BLaER1 treated with 17β-estradiol and CSF1 and Interleukin-3, amounts not matched to agents 10 nM and 100 nM (cell line): ENCODE results near the gene SARM1.

Experiments used
- H3K27ac ChIP-seq, 11 experiments: shearing (Covaris generic); formaldehyde crosslinking; 2 replicates each; pipeline ENCODE4 v1.8.1; 2022
- H3K27me3 ChIP-seq, 11 experiments: shearing (Covaris generic); formaldehyde crosslinking; 2 replicates each; pipeline ENCODE4 v1.8.1; 2022
- H3K36me3 ChIP-seq, 11 experiments: shearing (Covaris generic); formaldehyde crosslinking; 2 replicates each; pipeline ENCODE4 v1.8.1; 2022
- H3K4me1 ChIP-seq, 10 experiments: shearing (Covaris generic); formaldehyde crosslinking; 2 replicates each; pipeline ENCODE4 v1.8.1; 2022
- H3K4me2 ChIP-seq, 11 experiments: shearing (Covaris generic); formaldehyde crosslinking; 2 replicates each; pipeline ENCODE4 v1.8.1; 2022
- H3K4me3 ChIP-seq, 10 experiments: shearing (Covaris generic); formaldehyde crosslinking; 2 replicates each; pipeline ENCODE4 v1.8.1; 2022
- H3K9ac ChIP-seq, 11 experiments: shearing (Covaris generic); formaldehyde crosslinking; 2 replicates each; pipeline ENCODE4 v1.8.1; 2022
- H3K9me3 ChIP-seq, 11 experiments: shearing (Covaris generic); formaldehyde crosslinking; replicated peaks in 1 of 11; 2 replicates each; pipeline ENCODE4 v1.8.1; 2022
- H4K20me1 ChIP-seq, 11 experiments: shearing (Covaris generic); formaldehyde crosslinking; 2 replicates each; pipeline ENCODE4 v1.8.1; 2022
- Cebpa-rat ChIP-seq, 11 experiments: shearing (Covaris generic); IDR thresholded peaks; 2 replicates each; pipeline ENCODE4 v1.8.1; 2022

Gene SARM1

GRCh38 chr17:28345419-28346198, 25.9 kb upstream of the SARM1 start:
- no peak overlapping the region for H3K9ac ChIP-seq
- no peak overlapping the region for H3K4me3 ChIP-seq
- H3K4me1 ChIP-seq: peaks cover 0 to 11% (median 0%) of the 10 kb centered on the region in 10 experiments; a peak in 2 of 20 replicates
- no peak overlapping the region for H3K4me2 ChIP-seq
- TF ChIP-seq Cebpa-rat (IDR thresholded peaks at IDR 0.05): no peak
- H3K27ac ChIP-seq: no peak overlapping the region
- peaks cover 0 to 71% (median 37%) of the 10 kb centered on the region in 11 experiments; a peak in 12 of 22 replicates for H4K20me1 ChIP-seq
- H3K36me3 ChIP-seq: peaks cover 97 to 100% (median 98%) of the 10 kb centered on the region in 11 experiments
- no peaks in the 10 kb centered on the region for H3K9me3 ChIP-seq
- H3K27me3 ChIP-seq: no peaks in the 10 kb centered on the region

GRCh38 chr17:28346199-28346580, 25.3 kb upstream of the SARM1 start:
- H3K9ac ChIP-seq: no peak overlapping the region
- H3K4me2 ChIP-seq: no peak overlapping the region
- TF ChIP-seq Cebpa-rat (IDR thresholded peaks at IDR 0.05): no peak
- H3K36me3 ChIP-seq: peaks cover 97 to 100% (median 98%) of the 10 kb centered on the region in 11 experiments
- H3K27me3 ChIP-seq: no peaks in the 10 kb centered on the region
- H4K20me1 ChIP-seq: peaks cover 0 to 72% (median 37%) of the 10 kb centered on the region in 11 experiments; a peak in 12 of 22 replicates
- peaks cover 0 to 11% (median 0%) of the 10 kb centered on the region in 10 experiments; a peak in 2 of 20 replicates for H3K4me1 ChIP-seq
- no peak overlapping the region for H3K4me3 ChIP-seq
- no peaks in the 10 kb centered on the region for H3K9me3 ChIP-seq
- no peak overlapping the region for H3K27ac ChIP-seq

GRCh38 chr17:28346746-28347246, 24.7 kb upstream of the SARM1 start:
- no peak overlapping the region for H3K4me3 ChIP-seq
- H3K9ac ChIP-seq: no peak overlapping the region
- H3K4me2 ChIP-seq: no peak overlapping the region
- H4K20me1 ChIP-seq: peaks cover 0 to 66% (median 37%) of the 10 kb centered on the region in 11 experiments; a peak in 12 of 22 replicates
- no peak overlapping the region for H3K27ac ChIP-seq
- no peaks in the 10 kb centered on the region for H3K27me3 ChIP-seq
- TF ChIP-seq Cebpa-rat (IDR thresholded peaks at IDR 0.05): no peak
- H3K4me1 ChIP-seq: peaks cover 0 to 11% (median 0%) of the 10 kb centered on the region in 10 experiments; a peak in 2 of 20 replicates
- no peaks in the 10 kb centered on the region for H3K9me3 ChIP-seq
- H3K36me3 ChIP-seq: peaks cover 97 to 100% (median 98%) of the 10 kb centered on the region in 11 experiments

- peaks cover 97 to 100% (median 98%) of the 10 kb centered on the region in 11 experiments for H3K36me3 ChIP-seq
- H4K20me1 ChIP-seq: peaks cover 0 to 63% (median 37%) of the 10 kb centered on the region in 11 experiments; a peak in 12 of 22 replicates
- H3K4me2 ChIP-seq: no peak overlapping the region
- H3K27ac ChIP-seq: no peak overlapping the region
- no peak overlapping the region for H3K4me3 ChIP-seq
- H3K27me3 ChIP-seq: no peaks in the 10 kb centered on the region
- no peaks in the 10 kb centered on the region for H3K9me3 ChIP-seq
- no peak for TF ChIP-seq Cebpa-rat (IDR thresholded peaks at IDR 0.05)
- no peak overlapping the region; a peak in 1 of 22 replicates for H3K9ac ChIP-seq
- H3K4me1 ChIP-seq: peaks cover 0 to 11% (median 0%) of the 10 kb centered on the region in 10 experiments; a peak in 2 of 20 replicates
Measured at GRCh38 chr17:28347261-28347891, 24.1 kb upstream of the SARM1 start.

- H3K9ac ChIP-seq: no peak overlapping the region
- H4K20me1 ChIP-seq: peaks cover 0 to 63% (median 37%) of the 10 kb centered on the region in 11 experiments; a peak in 12 of 22 replicates
- no peak overlapping the region for H3K27ac ChIP-seq
- peaks cover 0 to 11% (median 0%) of the 10 kb centered on the region in 10 experiments; a peak in 2 of 20 replicates for H3K4me1 ChIP-seq
- no peak overlapping the region for H3K4me2 ChIP-seq
- H3K4me3 ChIP-seq: no peak overlapping the region
- H3K27me3 ChIP-seq: no peaks in the 10 kb centered on the region
- TF ChIP-seq Cebpa-rat (IDR thresholded peaks at IDR 0.05): no peak
- peaks cover 99 to 100% (median 100%) of the 10 kb centered on the region in 11 experiments for H3K36me3 ChIP-seq
- no peaks in the 10 kb centered on the region for H3K9me3 ChIP-seq
Measured at GRCh38 chr17:28348979-28349378, 22.5 kb upstream of the SARM1 start.

- Histone ChIP-seq H3K4me1 (peaks cover 0 to 5% (median 0%) of the 10 kb centered on the region in 10 experiments; a peak in 4 of 20 replicates), H3K4me2 (no peak overlapping the region), H3K4me3 (no peak overlapping the region), H3K27ac (no peak overlapping the region), H4K20me1 (peaks cover 0 to 51% (median 24%) of the 10 kb centered on the region in 11 experiments; a peak in 12 of 22 replicates), H3K9ac (no peak overlapping the region), H3K27me3 (no peaks in the 10 kb centered on the region), H3K9me3 (no peaks in the 10 kb centered on the region), H3K36me3 (peaks cover 99 to 100% (median 100%) of the 10 kb centered on the region in 11 experiments)
- TF ChIP-seq Cebpa-rat (IDR thresholded peaks at IDR 0.05): no peak
Measured at GRCh38 chr17:28350271-28350670, 21.2 kb upstream of the SARM1 start.

GRCh38 chr17:28357061-28357900, 14.2 kb upstream of the SARM1 start, which contains the start of gene POLDIP2:
TSS of gene POLDIP2 (minus strand) at chr17:28357527. CDS start at chr17:28357448, 79 bp downstream.
- no peak for TF ChIP-seq Cebpa-rat (IDR thresholded peaks at IDR 0.05)
- H3K36me3 ChIP-seq: peaks cover 67 to 74% (median 71%) of the 10 kb centered on the region in 11 experiments
- peaks cover 21 to 32% (median 24%) of the 10 kb centered on the region in 10 experiments for H3K4me1 ChIP-seq
- peak within 1 kb of the TSS; percentile 84 to 96 (median 92) for H3K27ac ChIP-seq
- H3K4me3 ChIP-seq: peak within 1 kb of the TSS; percentile 74 to 98 (median 91)
- H3K27me3 ChIP-seq: no peaks in the 10 kb centered on the region
- peaks cover 0 to 12% (median 0%) of the 10 kb centered on the region in 11 experiments; a peak in 3 of 22 replicates for H4K20me1 ChIP-seq
- H3K9me3 ChIP-seq: no peaks in the 10 kb centered on the region
- H3K4me2 ChIP-seq: peak within 1 kb of the TSS; percentile 88 to 99 (median 94)
- peak within 1 kb of the TSS; percentile 95 to 99 (median 97) for H3K9ac ChIP-seq

- Histone ChIP-seq H3K27me3 (no peaks in the 10 kb centered on the region), H3K4me3 (peak overlapping the region; percentile 74 to 98 (median 91)), H3K4me1 (peaks cover 21 to 32% (median 24%) of the 10 kb centered on the region in 10 experiments), H3K4me2 (peak overlapping the region; percentile 81 to 98 (median 93)), H3K36me3 (peaks cover 67 to 74% (median 71%) of the 10 kb centered on the region in 11 experiments), H3K9me3 (no peaks in the 10 kb centered on the region), H3K27ac (peak overlapping the region; percentile 84 to 96 (median 92)), H4K20me1 (peaks cover 0 to 17% (median 0%) of the 10 kb centered on the region in 11 experiments; a peak in 5 of 22 replicates), H3K9ac (peak overlapping the region; percentile 95 to 99 (median 97))
- TF ChIP-seq Cebpa-rat (IDR thresholded peaks at IDR 0.05): no peak
Measured at GRCh38 chr17:28357901-28358197, 13.6 kb upstream of the SARM1 start.
